ENCODE measurements around the gene SLITRK5. TPM values are rescaled to one million over a fixed set of nuclear protein-coding genes. Genes with fewer than 3 reads are reported as not detected.

The SLITRK5 gene
- total and polyA plus RNA-seq, 7 donors = under 0.01 to 1.1 (median 0.60) TPM; not detected in 1

GRCh38 chr13:87678372-87678752, 7.2 kb downstream of the SLITRK5 start:
- no peak for DNase-seq
- Histone ChIP-seq H3K4me3 (peak overlapping the region in 3 of 4 donors; percentile 36 to 49 (median 44)), H3K27ac (no peak overlapping the region), H3K36me3 (no peaks in the 10 kb centered on the region), H3K9me3 (no peaks in the 10 kb centered on the region), H3K4me1 (peaks cover 0 to 27% (median 13%) of the 10 kb centered on the region in 4 donors), H3K27me3 (peaks cover 8 to 53% (median 40%) of the 10 kb centered on the region in 3 donors)
- 7 to 14% methylated on average over 8 of the region's 8 CpGs for WGBS, 2 donors
- intact Hi-C loops (cut with DNase I) = no loop called here
- TF ChIP-seq POLR2AphosphoS5 (IDR thresholded peaks at IDR 0.05) (no peak), EP300 (IDR thresholded peaks at IDR 0.05) (no peak), POLR2A (IDR thresholded peaks at IDR 0.05) (no peak), CTCF (IDR thresholded peaks at IDR 0.05) (no peak)

GRCh38 chr13:87680298-87680697, 9.1 kb downstream of the SLITRK5 start:
- Histone ChIP-seq H3K9me3 (no peaks in the 10 kb centered on the region), H3K4me3 (no peak overlapping the region), H3K27me3 (peaks cover 4 to 34% (median 20%) of the 10 kb centered on the region in 3 donors), H3K36me3 (no peaks in the 10 kb centered on the region), H3K27ac (no peak overlapping the region), H3K4me1 (peaks cover 0 to 16% (median 10%) of the 10 kb centered on the region in 4 donors)
- 7 to 21% methylated on average over 1 of the region's 1 CpG for WGBS, 2 donors
- no peak for DNase-seq
- intact Hi-C loops (cut with DNase I) = no loop called here
- TF ChIP-seq EP300 (IDR thresholded peaks at IDR 0.05) (no peak), POLR2A (IDR thresholded peaks at IDR 0.05) (no peak), POLR2AphosphoS5 (IDR thresholded peaks at IDR 0.05) (no peak), CTCF (IDR thresholded peaks at IDR 0.05) (no peak)

GRCh38 chr13:87684850-87685742, 13.9 kb downstream of the SLITRK5 start:
- no peak for TF ChIP-seq POLR2A (IDR thresholded peaks at IDR 0.05)
- Histone ChIP-seq H3K4me3 (no peak overlapping the region), H3K4me1 (no peaks in the 10 kb centered on the region), H3K9me3 (no peaks in the 10 kb centered on the region), H3K27ac (no peak overlapping the region), H3K36me3 (no peaks in the 10 kb centered on the region), H3K27me3 (no peaks in the 10 kb centered on the region)
- intact Hi-C loops (cut with DNase I) = no loop called here
- no peak for DNase-seq
- WGBS, 2 donors = 58 to 86% methylated on average over 2 of the region's 2 CpGs

- no peaks in the 10 kb centered on the region for H3K9me3 ChIP-seq
- H3K27ac ChIP-seq = no peak overlapping the region
- no peaks in the 10 kb centered on the region for H3K4me1 ChIP-seq
- intact Hi-C loops (cut with DNase I) = no loop called here
- H3K4me3 ChIP-seq = no peak overlapping the region
- 93 to 94% methylated on average over 1 of the region's 1 CpG for WGBS, 2 donors
- H3K36me3 ChIP-seq = no peaks in the 10 kb centered on the region
- DNase-seq = no peak
- H3K27me3 ChIP-seq = no peaks in the 10 kb centered on the region
- no peak for TF ChIP-seq EP300 (IDR thresholded peaks at IDR 0.05)
- no peak for TF ChIP-seq POLR2AphosphoS5 (IDR thresholded peaks at IDR 0.05)
- TF ChIP-seq POLR2A (IDR thresholded peaks at IDR 0.05) = no peak
- TF ChIP-seq CTCF (IDR thresholded peaks at IDR 0.05) = no peak
These were observed 25.3 kb downstream of the SLITRK5 start for GRCh38 chr13:87696458-87696857.

- WGBS, 2 donors = 88 to 94% methylated on average over 2 of the region's 2 CpGs
- intact Hi-C loops (cut with DNase I) = no loop called here
- no peak for DNase-seq
- no peak overlapping the region for H3K4me3 ChIP-seq
- no peak overlapping the region for H3K27ac ChIP-seq
- H3K36me3 ChIP-seq = no peaks in the 10 kb centered on the region
- H3K27me3 ChIP-seq = no peaks in the 10 kb centered on the region
- H3K9me3 ChIP-seq = no peaks in the 10 kb centered on the region
- no peaks in the 10 kb centered on the region for H3K4me1 ChIP-seq
- no peak for TF ChIP-seq CTCF (IDR thresholded peaks at IDR 0.05)
- no peak for TF ChIP-seq POLR2AphosphoS5 (IDR thresholded peaks at IDR 0.05)
- TF ChIP-seq POLR2A (IDR thresholded peaks at IDR 0.05) = no peak
- TF ChIP-seq EP300 (IDR thresholded peaks at IDR 0.05) = no peak
These were observed 27.1 kb downstream of the SLITRK5 start for GRCh38 chr13:87698268-87698667.

All from sigmoid colon (tissue), 7 donors.